Activated T-helper 1 cell treated with anti-CD3 and anti-CD28 coated beads, Interleukin-12 subunit alpha, Interleukin-12 subunit beta, Interleukin-2, Interleukin-4 antibody, amounts not matched to agents 30 ng/mL and 10 ng/mL and 1 ng/mL, durations not matched to agents 14 hours and 24 hours and 36 hours (primary cell): ENCODE data around the gene RBM18. TPM values are rescaled to one million over a fixed set of nuclear protein-coding genes. Genes with fewer than 3 reads are reported as not detected.

Experiments used
- DNase-seq: peaks from one replicate; pipeline ENCODE4 v3.0.0; 2021; ENCODE audit warnings: low spot score
- H3K27ac Mint-ChIP-seq: one replicate; pipeline ENCODE4 v1.8.0; 2021; ENCODE audit warnings: mild to moderate bottlenecking, mixed read lengths
- H3K27me3 Mint-ChIP-seq: one replicate; pipeline ENCODE4 v1.8.0; 2022; ENCODE audit warnings: mild to moderate bottlenecking, moderate library complexity, mixed read lengths; ENCODE audit not compliant: insufficient read depth
- H3K36me3 Mint-ChIP-seq: one replicate; pipeline ENCODE4 v1.8.0; 2021; ENCODE audit warnings: low read depth, mixed read lengths
- H3K4me1 Mint-ChIP-seq: one replicate; pipeline ENCODE4 v1.8.0; 2021; ENCODE audit warnings: low read depth, mixed read lengths
- H3K4me3 Mint-ChIP-seq: one replicate; pipeline ENCODE4 v1.8.0; 2021; ENCODE audit warnings: mild to moderate bottlenecking, moderate library complexity, mixed read lengths
- H3K9me3 Mint-ChIP-seq: one replicate; pipeline ENCODE4 v1.8.0; 2021; ENCODE audit warnings: mixed read lengths
- intact Hi-C: fragments of 100-400 bp; cut with micrococcal nuclease; formaldehyde crosslinking; loops from one replicate; pipeline ENCODE4 v1.15.1; 2024
- total RNA-seq: library from RNA; stranded (reverse); gene quantifications from 2 replicates; pipeline ENCODE4 v1.2.3, GENCODE V29; 2022

The RBM18 gene
- total RNA-seq, 1 donor from 2014 or later = 31.5 TPM

DNA sequence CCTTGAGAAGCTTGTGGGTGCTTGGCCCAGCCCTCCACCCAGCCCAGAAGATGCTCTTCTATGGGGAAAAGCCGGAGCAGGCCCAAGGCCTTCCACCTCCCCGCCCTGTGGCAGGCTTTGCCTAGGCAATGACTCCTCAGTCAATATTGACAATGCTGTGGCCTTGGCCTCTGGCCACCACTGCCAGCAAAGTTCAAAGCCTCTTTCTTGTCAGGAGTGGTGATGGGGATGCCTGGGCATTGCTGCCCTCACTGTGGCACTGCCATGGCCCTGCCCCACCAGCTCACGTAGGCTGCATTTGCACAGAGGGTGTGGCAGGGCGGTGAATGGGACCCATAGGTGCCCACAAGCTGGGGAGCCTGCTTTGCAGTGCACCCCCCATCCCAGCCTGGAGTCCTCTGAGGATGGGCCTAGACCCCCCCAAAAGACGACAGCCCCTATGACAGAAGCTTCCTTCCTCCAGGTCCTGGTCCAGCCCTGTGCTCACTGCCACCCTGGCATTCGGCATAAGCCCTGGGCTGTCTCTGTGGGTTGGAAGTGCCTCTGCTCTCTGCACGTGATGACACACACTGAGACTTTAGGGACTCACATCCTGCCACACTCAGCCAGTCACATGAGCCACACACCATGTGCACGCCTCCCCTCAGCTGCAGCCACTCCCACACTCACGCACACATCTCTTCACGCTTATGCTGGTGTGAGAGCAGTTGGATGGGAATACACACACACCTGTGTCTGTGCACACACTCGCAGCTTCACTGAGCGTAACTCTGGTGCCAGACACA, 73.9 kb downstream of the RBM18 start:
- H3K4me3 Mint-ChIP-seq = no peak overlapping the region

DNA sequence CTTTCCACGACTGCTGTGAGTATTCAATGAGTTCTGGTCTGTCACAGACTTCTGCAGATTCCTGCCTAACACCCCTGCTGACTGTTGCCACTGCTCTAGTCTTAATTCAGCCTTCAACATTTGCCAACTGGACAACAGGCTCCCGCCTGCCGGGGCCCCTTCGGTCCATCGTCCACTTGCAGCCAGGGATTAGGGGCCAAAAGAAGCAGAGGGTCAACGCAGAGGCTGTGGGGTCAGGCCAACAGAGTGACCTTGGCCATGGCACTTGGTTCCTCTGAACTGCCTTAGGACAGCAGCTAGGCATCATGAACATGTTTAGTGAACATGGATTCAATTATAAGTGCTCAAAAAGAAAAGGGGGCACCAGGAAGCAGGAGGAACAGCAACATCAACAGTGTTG, 76.3 kb downstream of the RBM18 start:
- Mint-ChIP-seq H3K36me3 (no peaks in the 10 kb centered on the region), H3K9me3 (no peaks in the 10 kb centered on the region), H3K4me1 (no peaks in the 10 kb centered on the region), H3K4me3 (no peak overlapping the region), H3K27me3 (no peaks in the 10 kb centered on the region), H3K27ac (no peak overlapping the region)
- intact Hi-C loops = no loop called here
- no peak for DNase-seq

More for the DNA sequence above, 73.9 kb downstream of the RBM18 start:
- Mint-ChIP-seq H3K36me3 (no peaks in the 10 kb centered on the region), H3K27me3 (no peaks in the 10 kb centered on the region), H3K27ac (no peak overlapping the region), H3K9me3 (no peaks in the 10 kb centered on the region), H3K4me1 (no peaks in the 10 kb centered on the region)
- intact Hi-C loops = no loop called here
- no peak for DNase-seq

Other genes with a start within 250 kb of the RBM18 start
- 3.0 and 4.5 TPM in 2 replicates for gene TTLL11, start 171.5 kb downstream of the RBM18 start, total RNA-seq
- gene NDUFA8, start 105.1 kb downstream of the RBM18 start, total RNA-seq = 49.6 and 51.6 TPM in 2 replicates
- not detected in 2 replicates for gene MORN5, start 104.9 kb downstream of the RBM18 start, total RNA-seq
- gene LHX6, start 35.9 kb downstream of the RBM18 start, total RNA-seq = 0.08 TPM in 1 of 2 replicates, not detected in the other
- 58.8 and 66.0 TPM in 2 replicates for gene MRRF, start within 50 bp of the RBM18 start, total RNA-seq
- gene PTGS1, start 106.2 kb upstream of the RBM18 start, total RNA-seq = 0.54 and 0.61 TPM in 2 replicates
- gene OR1J1, start 213.1 kb upstream of the RBM18 start, total RNA-seq = not detected in 2 replicates
- not detected in 2 replicates for gene OR1J2, start 246.0 kb upstream of the RBM18 start, total RNA-seq